ENCODE results near the gene PIGR.
"Not testable (repeated sequence)": the region's sequence is repeated elsewhere in the genome, so short reads cannot be mapped to it uniquely, and the experiment has no call there.

The PIGR gene

GRCh38 chr1:206931709-206932108, 14.6 kb downstream of the PIGR start:
- DNase-seq: no peak

GRCh38 chr1:206930210-206930798, 16.0 kb downstream of the PIGR start:
- DNase-seq: no peak

- no peak for DNase-seq
Observed at GRCh38 chr1:206929524-206929923, 16.7 kb downstream of the PIGR start.

- DNase-seq: no peak
Observed at GRCh38 chr1:206926286-206926685, 20.0 kb downstream of the PIGR start.

GRCh38 chr1:206925106-206925736, 21.0 kb downstream of the PIGR start:
- no peak for DNase-seq

- no peak for DNase-seq
Observed at GRCh38 chr1:206924592-206925105, 21.6 kb downstream of the PIGR start.

GRCh38 chr1:206923961-206924557, 22.2 kb downstream of the PIGR start:
- DNase-seq: not testable (repeated sequence)

GRCh38 chr1:206923009-206923960, 23.0 kb downstream of the PIGR start:
- no peak for DNase-seq

GRCh38 chr1:206922524-206922923, 23.7 kb downstream of the PIGR start:
- no peak for DNase-seq

- DNase-seq: no peak
Observed at GRCh38 chr1:206921772-206922265, 24.4 kb downstream of the PIGR start, which contains the start of gene FCMR. Gene FCMR (minus strand): TSS chr1:206921941. CDS start chr1:206921854, 87 bp downstream.

GRCh38 chr1:206918076-206918475, 28.2 kb downstream of the PIGR start:
- DNase-seq: no peak

GRCh38 chr1:206916000-206916709, 30.1 kb downstream of the PIGR start:
- DNase-seq: no peak

GRCh38 chr1:206915030-206915735, 31.1 kb downstream of the PIGR start:
- no peak for DNase-seq

GRCh38 chr1:206913766-206914537, 32.3 kb downstream of the PIGR start:
- DNase-seq: no peak

GRCh38 chr1:206912445-206913095, 33.7 kb downstream of the PIGR start:
- DNase-seq: peak; percentile 93

GRCh38 chr1:206911064-206911663, 35.1 kb downstream of the PIGR start:
- DNase-seq: peak; percentile 48

- no peak for DNase-seq
Observed at GRCh38 chr1:206909883-206910318, 36.4 kb downstream of the PIGR start.

- no peak for DNase-seq
Observed at GRCh38 chr1:206909161-206909882, 36.9 kb downstream of the PIGR start.

- DNase-seq: no peak
Observed at GRCh38 chr1:206908038-206908437, 38.2 kb downstream of the PIGR start.
